B cell (primary cell): ENCODE data around the gene C6orf136. TPM values are rescaled to one million over a fixed set of nuclear protein-coding genes. Genes with fewer than 3 reads are reported as not detected.

ENCODE experiments used
- ATAC-seq: fragments of 200-7000 bp; cut with Tn5 transposase; one replicate; pipeline ENCODE4 v1.10.0; 2021; ENCODE audit warnings: low read depth, mild to moderate bottlenecking, moderate number of reproducible peaks, moderate library complexity
- CTCF ChIA-PET: fragments of 350-600 bp; sonication (Branson Sonifier 250); formaldehyde crosslinking; loops from one replicate; lab custom pipeline; 2021; ENCODE audit warnings: antibody characterized with exemption, inconsistent platforms; lab: Charles Lee
- POLR2A ChIA-PET: fragments of 350-600 bp; sonication (Branson Sonifier 250); formaldehyde crosslinking; loops from one replicate; lab custom pipeline; 2021; ENCODE audit warnings: antibody characterized with exemption; lab: Charles Lee
- DNase-seq: peaks from one replicate; pipeline ENCODE4 v3.0.0; 2013
- H2AFZ ChIP-seq: 2 replicates; pipeline ENCODE4 v1.6.1; 2012; ENCODE audit warnings: mild to moderate bottlenecking, low read depth, low read length; ENCODE audit not compliant: insufficient read depth, poor library complexity, severe bottlenecking
- H3K27ac ChIP-seq, 2 donors: 1 replicate in 1 of 2; 2 replicates in 1 of 2; pipeline ENCODE4 v1.5.1; 2012 to 2013; ENCODE audit warnings: low read length in 2 of 2, mild to moderate bottlenecking in 2 of 2, moderate library complexity in 1 of 2
- H3K27me3 ChIP-seq, 4 experiments: fragments of 200-600 bp in 1 of 4; sonication (generic) in 1 of 4; replicated peaks in 1 of 4; 1 replicate in 2 of 4; 2 replicates in 2 of 4; pipeline versions ENCODE4 v1.6.1 to v1.7.0; 2013 to 2016; ENCODE audit warnings: low read length in 3 of 4, mild to moderate bottlenecking in 2 of 4, mixed read lengths in 1 of 4, moderate library complexity in 1 of 4; ENCODE audit not compliant: insufficient read depth in 4 of 4, control insufficient read depth in 3 of 4; ENCODE audit errors: control extremely low read depth in 1 of 4
- H3K36me3 ChIP-seq, 2 experiments: replicated peaks in 1 of 2; 1 replicate in 1 of 2; 2 replicates in 1 of 2; pipeline versions ENCODE4 v1.6.1 to v1.7.1; 2013; ENCODE audit warnings: low read length in 1 of 2; ENCODE audit not compliant: insufficient read depth in 2 of 2, control insufficient read depth in 1 of 2; ENCODE audit errors: control extremely low read depth in 1 of 2, extremely low read depth in 1 of 2
- H3K4me1 ChIP-seq, 2 donors: fragments of 200-600 bp in 1 of 2; sonication (generic) in 1 of 2; 1 replicate in 1 of 2; 2 replicates in 1 of 2; pipeline versions ENCODE4 v1.5.1 to v1.6.1; 2013 to 2017; ENCODE audit warnings: low read length in 2 of 2; ENCODE audit not compliant: control insufficient read depth in 2 of 2, insufficient read depth in 2 of 2
- H3K4me2 ChIP-seq: replicated peaks from 2 replicates; pipeline ENCODE3; 2012; ENCODE audit warnings: mild to moderate bottlenecking, low read depth, low read length; ENCODE audit not compliant: poor library complexity, severe bottlenecking
- H3K4me3 ChIP-seq, 5 experiments: fragments of 200-600 bp in 1 of 5; sonication (generic) in 1 of 5; 1 replicate in 3 of 5; 2 replicates in 2 of 5; pipeline versions ENCODE4 v1.5.1 to v1.7.0; 2011 to 2016; ENCODE audit warnings: low read length in 4 of 5, mild to moderate bottlenecking in 4 of 5, low read depth in 2 of 5, control low read depth in 1 of 5, moderate library complexity in 1 of 5; ENCODE audit not compliant: insufficient read depth in 1 of 5; ENCODE audit errors: control extremely low read depth in 1 of 5, extremely low read depth in 1 of 5
- H3K79me2 ChIP-seq: fragments of 200-600 bp; sonication (generic); one replicate; pipeline ENCODE4 v1.6.0; 2016; ENCODE audit warnings: low read length; ENCODE audit not compliant: control insufficient read depth, insufficient read depth
- H3K9ac ChIP-seq: fragments of 200-600 bp; sonication (generic); 2 replicates; pipeline ENCODE4 v1.6.1; 2017; ENCODE audit warnings: mild to moderate bottlenecking, low read length, moderate library complexity
- H3K9me3 ChIP-seq, 3 donors: one replicate each; pipeline versions ENCODE4 v1.6.1 to v1.7.1; 2013; ENCODE audit warnings: low read length in 2 of 3; ENCODE audit not compliant: control insufficient read depth in 2 of 3, insufficient read depth in 1 of 3; ENCODE audit errors: control extremely low read depth in 1 of 3
- H4K20me1 ChIP-seq: 2 replicates; pipeline ENCODE4 v1.6.0; 2012; ENCODE audit warnings: mild to moderate bottlenecking, low read length; ENCODE audit not compliant: insufficient read depth, control insufficient read depth, poor library complexity, severe bottlenecking
- H3K27ac Mint-ChIP-seq: one replicate; pipeline ENCODE4 v1.8.0; 2021; ENCODE audit warnings: mixed read lengths
- H3K27me3 Mint-ChIP-seq: one replicate; pipeline ENCODE4 v1.8.0; 2021; ENCODE audit warnings: mixed read lengths
- H3K4me1 Mint-ChIP-seq: one replicate; pipeline ENCODE4 v1.8.0; 2021; ENCODE audit warnings: mixed read lengths
- H3K4me3 Mint-ChIP-seq: one replicate; pipeline ENCODE4 v1.8.0; 2021; ENCODE audit warnings: mixed read lengths
- H3K9me3 Mint-ChIP-seq: one replicate; pipeline ENCODE4 v1.8.0; 2022; ENCODE audit warnings: mixed read lengths; ENCODE audit not compliant: insufficient read depth
- CTCF ChIP-seq: fragments of 200-600 bp; IDR thresholded peaks from one replicate; pipeline ENCODE4 v1.8.0; 2022; ENCODE audit warnings: antibody characterized with exemption, mild to moderate bottlenecking
- EZH2 ChIP-seq: IDR thresholded peaks from 2 replicates; pipeline ENCODE4 v1.6.1; 2012; ENCODE audit warnings: borderline replicate concordance, low read depth, mild to moderate bottlenecking, moderate library complexity, low read length; ENCODE audit not compliant: insufficient read depth, poor library complexity, severe bottlenecking
- WGBS: methylation state at CpG from one replicate; pipeline ENCODE4 v1.1.5; 2013; ENCODE audit warnings: missing lambda C conversion rate; ENCODE audit not compliant: insufficient coverage; 5-methylcytosine and 5-hydroxymethylcytosine counted together
- intact Hi-C: fragments of 100-400 bp; cut with micrococcal nuclease; formaldehyde crosslinking; loops from one replicate; pipeline ENCODE4 v1.10.0; 2022
- polyA plus RNA-seq: library from polyadenylated mRNA; depleted of rRNA; stranded (reverse); fragments of >200 nt; gene quantifications from 2 replicates; pipeline ENCODE4 v1.2.3, GENCODE V29; 2012
- total RNA-seq, 2 donors: library from RNA; stranded (reverse); fragments of 120-200 nt in 1 of 2; gene quantifications; 1 replicate in 1 of 2; 2 replicates in 1 of 2; pipeline versions ENCODE4 v1.2.3 to v1.2.4, GENCODE V29; 2013 to 2022

Gene C6orf136
- total and polyA plus RNA-seq, 2 donors (not counting 1 experiment from before 2014, with no cell fraction given) = 36.6 to 37.2 TPM

- CTCF ChIA-PET = interaction anchor here (1.3 to 19.8 kb wide), 6 partner anchors 14 to 410 kb away, joined by 3 to 963 read pairs (median 10); partner anchors contain the start of genes ATAT1, MDC1, NRM and TUBB
- Histone ChIP-seq H4K20me1 (peaks cover 69% of the 10 kb centered on the region), H3K27me3 (no peaks in the 10 kb centered on the region), H3K4me1 (peaks cover 38 to 48% of the 10 kb centered on the region in 2 donors), H2AFZ (no peak overlapping the region), H3K4me3 (no peak overlapping the region), H3K9me3 (no peaks in the 10 kb centered on the region), H3K36me3 (peaks cover 4 to 54% of the 10 kb centered on the region in 2 experiments), H3K27ac (peak overlapping the region in 1 of 2 donors; percentile 38), H3K4me2 (no peak overlapping the region), H3K9ac (no peak overlapping the region), H3K79me2 (peaks cover 61% of the 10 kb centered on the region)
- no peak for ATAC-seq
- 66% methylated on average over 5 of the region's 10 CpGs for WGBS
- TF ChIP-seq CTCF = no peak
- TF ChIP-seq EZH2 = no peak
- intact Hi-C loops = loop anchor here (5.0 kb wide), 1 partner anchor 201 kb away; no protein-coding TSS in a partner anchor
- Mint-ChIP-seq H3K4me3 (no peak overlapping the region), H3K27ac (peak overlapping the region; percentile 6), H3K4me1 (peaks cover 42% of the 10 kb centered on the region), H3K27me3 (no peaks in the 10 kb centered on the region), H3K9me3 (no peaks in the 10 kb centered on the region)
- DNase-seq = no peak
- POLR2A ChIA-PET = no interaction called here
Measured at GRCh38 chr6:30676660-30677285, 29.8 kb downstream of the C6orf136 start.
